Measurements from ENCODE around the gene MOK.

GRCh38 chr14:102192840-102193502 lies 112.0 kb downstream of the MOK start:
- no peak for TF ChIP-seq CTCF (IDR thresholded peaks at IDR 0.05; ENCODE audit: low read depth, low read length)
- no peak for TF ChIP-seq POLR2A (IDR thresholded peaks at IDR 0.05; ENCODE audit: extremely low read depth, insufficient read length)
- TF ChIP-seq MAX (IDR thresholded peaks at IDR 0.05; ENCODE audit: low read depth, low read length), result no peak

Data from NB4 (cell line).